GM21447 (cell line): ENCODE data around the gene PTER.
A peak's percentile ranks its signal among the peaks of the same experiment; 100 is the strongest.

Source experiments
- ATAC-seq: cut with Tn5 transposase; IDR thresholded peaks from one replicate; pipeline ENCODE4 v1.9.1; 2021; ENCODE audit not compliant: unreplicated experiment

PTER gene

DNA sequence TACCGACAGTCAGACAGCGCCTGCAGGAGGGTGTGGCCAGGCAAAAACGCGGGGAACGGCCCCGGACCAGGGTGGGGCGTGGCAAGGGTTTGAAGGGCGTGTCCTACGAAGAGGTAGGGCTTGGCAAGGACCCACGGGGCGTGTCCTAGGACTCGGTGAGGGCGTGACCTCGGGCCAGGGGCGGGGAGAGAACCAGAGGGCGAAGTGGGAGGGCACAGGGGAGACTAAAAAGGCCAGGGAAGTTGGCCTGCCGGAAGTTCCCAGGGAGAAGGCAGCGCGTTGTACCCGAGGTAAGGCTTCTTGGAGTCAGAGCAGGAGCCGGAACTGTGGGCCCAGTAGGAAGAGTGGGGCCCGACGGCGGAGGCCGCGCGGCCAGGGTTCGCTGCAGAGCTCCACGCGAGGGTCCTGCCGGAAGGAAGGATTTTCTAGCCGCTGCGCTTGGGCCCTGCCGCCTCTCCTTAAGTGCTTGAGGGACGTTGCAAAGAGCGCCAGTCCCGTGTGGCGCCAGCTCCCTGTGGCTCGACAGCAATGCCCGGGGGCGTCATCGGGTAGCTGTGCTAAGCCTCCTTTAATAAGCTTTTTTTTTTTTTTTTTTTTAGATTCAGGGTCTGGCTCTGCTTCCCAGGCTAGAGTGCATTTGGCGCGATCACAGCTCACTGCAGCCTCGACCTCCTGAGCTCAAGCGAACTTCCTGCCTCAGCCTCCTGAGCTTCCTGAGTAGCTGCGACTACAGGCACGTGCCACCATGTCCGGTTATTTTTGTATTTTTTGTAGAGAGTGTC, at the start of gene PTER:
TSS of gene PTER (plus strand) at position 253 of the 782 bp plus-strand sequence. CDS start 47,375 bp downstream, outside the sequence.
- peak; percentile 97 for ATAC-seq

- no peak for ATAC-seq
These were observed 44.2 kb upstream of the PTER start for GRCh38 chr10:16392531-16393069.

- no peak for ATAC-seq
These were observed 43.4 kb upstream of the PTER start for GRCh38 chr10:16393271-16393858.

DNA sequence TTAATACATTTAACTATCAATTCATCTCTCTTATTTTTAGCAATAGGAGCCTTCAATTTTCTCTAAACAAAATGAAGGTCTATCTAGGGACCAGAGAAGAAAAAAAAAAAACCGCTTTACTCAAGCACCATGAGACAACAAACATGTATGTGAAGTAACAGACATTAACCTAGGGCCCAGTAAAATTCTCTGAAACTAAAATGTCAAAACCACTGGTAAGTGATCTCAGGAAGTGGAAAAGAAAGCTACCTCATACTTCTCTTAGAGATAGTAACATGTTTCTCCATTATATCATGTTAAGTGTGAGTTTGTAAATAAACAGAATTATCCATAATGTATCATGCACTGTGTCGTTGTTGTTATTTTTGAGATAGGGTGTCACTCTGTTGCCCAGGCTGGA, 35.4 kb upstream of the PTER start:
- no peak for ATAC-seq

GRCh38 chr10:16408379-16408778, 28.4 kb upstream of the PTER start:
- ATAC-seq = no peak

DNA sequence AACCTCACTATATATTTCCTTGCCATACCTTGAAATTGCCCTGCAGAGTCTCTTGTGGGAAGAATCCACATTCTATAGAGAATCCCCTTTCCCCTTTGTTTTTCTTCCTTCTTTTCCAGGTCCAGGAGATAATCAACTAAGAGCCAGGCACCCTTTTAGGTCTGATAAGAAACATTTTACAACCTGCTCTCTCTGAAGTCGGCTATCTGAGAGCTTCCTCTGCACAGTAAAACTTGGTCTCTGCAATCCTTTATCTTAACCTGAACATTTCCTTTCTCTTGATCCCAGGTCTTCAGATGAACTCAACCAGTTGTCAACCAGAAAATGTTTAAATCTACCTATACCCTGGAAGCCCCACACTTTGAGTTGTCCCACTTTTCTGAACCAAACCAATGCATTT, 19.5 kb upstream of the PTER start:
- ATAC-seq = no peak

GRCh38 chr10:16423599-16423998, 13.2 kb upstream of the PTER start:
- ATAC-seq = no peak

DNA sequence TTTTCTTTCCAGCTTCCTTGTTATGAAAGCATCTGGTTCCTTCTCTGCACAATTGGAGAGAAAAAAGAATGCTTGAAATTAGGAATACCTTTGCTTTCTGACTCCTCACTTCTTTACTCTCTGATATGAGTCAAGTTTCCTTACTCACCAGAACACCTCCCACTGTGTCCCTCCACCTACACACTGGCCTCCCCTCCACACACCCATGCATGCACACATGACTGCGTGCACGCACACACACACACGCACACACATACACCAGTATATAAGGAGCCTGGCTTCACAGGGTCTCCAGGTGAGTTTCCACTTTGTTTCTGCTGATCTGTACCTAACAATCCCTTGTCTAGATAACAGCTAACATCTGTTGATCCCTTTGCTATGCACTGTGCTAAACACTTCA, 11.4 kb upstream of the PTER start:
- no peak for ATAC-seq

DNA sequence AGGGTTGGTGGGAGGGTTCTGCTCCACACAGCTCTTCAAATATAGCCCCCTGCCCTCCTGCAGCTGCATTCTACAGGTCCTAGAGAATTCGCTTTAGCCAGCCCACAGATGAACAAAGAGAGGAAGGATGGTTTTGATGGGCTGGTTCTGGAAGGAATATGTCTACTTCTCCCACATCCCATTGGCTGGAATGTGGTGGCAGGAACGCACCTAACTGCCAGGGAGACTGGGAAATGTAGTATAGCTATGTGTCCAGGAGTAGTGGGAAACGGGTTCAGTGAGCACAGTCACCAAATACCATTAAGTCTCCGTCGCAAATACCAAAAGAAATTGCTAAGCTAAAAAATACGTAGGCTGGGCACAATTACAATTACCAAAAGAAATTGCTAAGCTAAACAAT, 7.3 kb upstream of the PTER start:
- no peak for ATAC-seq

GRCh38 chr10:16436367-16436757, 448 bp upstream of the PTER start:
- peak; percentile 6 for ATAC-seq

DNA sequence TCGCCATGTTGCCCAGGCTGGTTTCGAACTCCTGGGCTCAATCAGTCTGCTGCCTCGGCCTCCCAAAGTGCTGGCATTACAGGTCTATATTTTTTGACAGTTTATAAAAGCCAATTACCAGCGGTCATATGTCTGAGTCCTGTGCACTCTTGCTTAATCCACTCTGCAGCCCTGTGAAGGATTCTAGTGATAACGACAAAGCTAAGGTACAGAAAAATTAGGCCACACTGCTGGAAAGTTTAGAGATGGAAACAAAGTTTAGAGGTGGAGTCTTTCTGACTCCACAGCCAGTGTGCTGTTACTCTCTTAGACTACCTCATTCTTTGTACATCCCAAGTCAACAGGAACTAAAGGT, 707 bp downstream of the PTER start:
- no peak for ATAC-seq

DNA sequence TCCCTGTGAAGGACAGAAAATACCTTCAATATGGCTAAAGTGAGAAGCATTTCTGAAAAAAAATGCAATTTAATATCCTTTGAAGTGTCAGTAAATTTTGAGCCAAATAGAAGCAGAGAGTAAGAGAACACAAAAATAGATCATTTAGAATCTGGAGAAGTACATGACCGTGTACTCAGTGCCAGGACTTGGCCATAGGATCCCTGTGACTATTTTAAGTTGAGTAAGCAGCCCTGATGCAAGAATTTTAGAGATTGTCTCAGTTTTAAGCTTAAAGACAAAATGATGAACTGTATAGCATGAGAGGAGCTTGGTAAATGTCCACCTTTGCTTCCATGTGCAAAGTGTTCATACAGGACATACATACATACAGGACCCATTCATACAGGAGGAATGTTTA, 2.5 kb downstream of the PTER start:
- ATAC-seq = no peak

DNA sequence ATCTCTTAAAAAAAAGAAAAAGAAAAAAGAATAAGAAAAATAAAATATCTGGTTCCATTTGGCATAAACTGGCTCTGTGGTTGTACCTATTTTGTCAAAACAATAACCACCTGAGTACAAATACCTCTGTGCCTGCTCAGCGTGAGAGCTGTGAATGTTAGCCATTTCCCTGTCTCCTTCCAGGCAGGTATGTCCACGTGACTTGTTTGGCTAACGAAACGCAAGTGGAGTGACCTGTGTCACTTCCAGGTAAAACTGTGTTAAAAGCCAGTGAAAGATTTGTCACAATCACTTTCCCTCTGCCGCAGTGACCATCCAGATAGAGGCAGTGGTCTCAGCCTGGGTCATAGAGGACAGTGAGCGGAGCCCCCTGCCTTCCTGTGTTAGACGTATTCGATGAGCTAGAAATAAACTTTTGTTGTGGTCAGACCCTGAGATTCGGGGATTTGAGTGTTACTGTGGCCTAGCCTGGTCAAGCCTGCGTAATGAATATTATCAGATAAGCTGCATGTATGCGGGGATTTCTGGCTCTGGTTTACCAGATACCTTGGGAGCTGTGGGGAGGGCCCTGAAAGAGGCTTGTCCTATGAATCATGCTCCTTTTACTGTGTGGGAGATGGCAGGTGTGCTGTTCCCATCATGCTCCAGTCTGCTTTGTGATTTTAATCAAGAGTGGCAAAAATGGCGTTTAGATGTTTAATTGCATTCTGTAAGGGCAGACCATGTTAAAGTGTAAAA, 3.8 kb downstream of the PTER start:
- no peak for ATAC-seq

DNA sequence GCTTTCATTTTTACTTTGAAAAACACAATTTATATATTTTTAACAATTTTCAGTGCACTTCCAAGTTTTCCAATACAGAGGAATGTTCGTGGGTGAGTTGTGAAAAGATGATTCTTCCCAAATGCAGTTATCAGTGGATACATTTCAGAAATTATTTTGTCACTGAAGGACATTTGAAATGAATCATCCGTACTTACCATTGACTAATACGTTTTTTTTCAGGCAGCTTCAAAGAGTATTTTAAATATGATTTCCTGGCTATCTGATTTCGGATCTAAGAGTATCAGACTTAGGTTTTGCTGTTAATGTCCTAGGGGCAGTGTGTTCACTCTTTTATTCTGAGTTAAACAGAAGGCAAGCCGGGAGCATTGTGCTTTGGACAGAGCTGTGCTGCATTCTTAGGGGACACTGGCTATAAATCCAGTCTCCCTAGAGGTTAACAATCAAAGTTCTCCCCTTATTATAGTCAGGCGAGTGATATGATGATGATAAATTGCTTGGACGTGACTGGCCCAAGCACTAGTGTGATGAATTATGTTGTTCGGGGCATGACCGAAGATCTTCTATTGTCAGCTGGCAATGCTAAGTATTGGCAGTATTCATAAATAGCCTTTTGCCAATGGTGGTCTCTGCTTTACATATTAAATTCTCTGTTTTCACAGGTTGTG, 4.5 kb downstream of the PTER start:
- ATAC-seq = no peak

GRCh38 chr10:16442914-16443313, 6.1 kb downstream of the PTER start:
- no peak for ATAC-seq

GRCh38 chr10:16445770-16446469, 9.1 kb downstream of the PTER start:
- no peak for ATAC-seq

DNA sequence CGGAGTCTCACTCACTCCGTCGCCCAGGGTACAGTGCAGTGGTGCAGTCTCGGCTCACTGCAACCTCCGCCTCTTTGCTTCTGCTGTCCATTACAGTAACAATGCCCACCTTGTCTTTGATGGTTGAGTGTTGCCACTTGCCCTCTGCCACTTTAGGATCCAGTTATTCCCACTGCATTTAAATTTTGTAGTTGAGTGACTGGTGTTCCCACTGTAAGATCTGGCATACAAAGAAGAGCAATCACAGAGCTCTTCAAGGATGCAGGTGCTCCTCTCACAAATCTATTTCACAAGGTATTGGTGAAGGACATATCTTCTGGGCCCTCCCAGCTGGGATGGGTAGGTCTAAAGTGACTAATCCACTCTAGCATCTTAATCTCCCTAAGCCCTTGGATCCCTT, 12.6 kb downstream of the PTER start:
- no peak for ATAC-seq

GRCh38 chr10:16458166-16458955, 21.6 kb downstream of the PTER start:
- no peak for ATAC-seq

- no peak for ATAC-seq
These were observed 22.7 kb downstream of the PTER start for GRCh38 chr10:16459423-16459939.

- ATAC-seq = no peak
These were observed 29.2 kb downstream of the PTER start for GRCh38 chr10:16466001-16466400.
